NCI-H1436 treated with DMSO at 0.1 percent for 48 hours (cell line): ENCODE data around the gene ARID1B.

Experiments
- DNase-seq: peaks from one replicate; lab custom pipeline; 2025; lab: John Stamatoyannopoulos, UW

The ARID1B gene

DNA sequence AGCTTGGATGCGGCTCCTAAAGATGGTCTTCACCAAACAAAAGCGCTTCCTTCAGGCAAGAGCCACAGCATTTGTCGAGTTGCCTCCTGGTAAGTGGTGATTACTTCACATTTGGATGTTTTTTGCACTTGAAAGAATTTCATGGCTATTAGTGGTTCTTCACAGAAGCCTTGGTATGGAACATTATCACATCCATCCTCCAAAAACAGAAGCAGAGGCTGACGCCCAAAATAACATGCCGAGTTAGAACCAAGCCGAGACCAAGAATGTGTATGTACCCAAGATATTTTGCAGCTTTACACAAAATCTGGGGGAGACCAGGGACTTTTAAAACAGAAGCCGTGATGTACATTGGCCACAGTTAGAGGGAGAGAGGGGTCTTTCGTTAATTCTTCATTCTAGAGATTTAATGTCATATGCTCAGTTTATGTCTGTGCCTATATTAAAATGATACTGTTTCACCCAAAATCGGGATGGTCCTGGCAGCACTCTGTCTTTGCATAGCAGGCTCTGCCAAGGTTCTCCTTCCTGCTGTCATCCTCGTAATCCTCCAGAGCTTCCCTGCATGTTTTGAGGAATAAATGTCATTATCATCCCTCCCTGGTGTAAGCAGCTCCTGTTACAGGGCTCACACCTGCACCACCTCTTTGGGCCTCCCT is 436.9 kb downstream of the ARID1B start:
- DNase-seq: no peak

DNA sequence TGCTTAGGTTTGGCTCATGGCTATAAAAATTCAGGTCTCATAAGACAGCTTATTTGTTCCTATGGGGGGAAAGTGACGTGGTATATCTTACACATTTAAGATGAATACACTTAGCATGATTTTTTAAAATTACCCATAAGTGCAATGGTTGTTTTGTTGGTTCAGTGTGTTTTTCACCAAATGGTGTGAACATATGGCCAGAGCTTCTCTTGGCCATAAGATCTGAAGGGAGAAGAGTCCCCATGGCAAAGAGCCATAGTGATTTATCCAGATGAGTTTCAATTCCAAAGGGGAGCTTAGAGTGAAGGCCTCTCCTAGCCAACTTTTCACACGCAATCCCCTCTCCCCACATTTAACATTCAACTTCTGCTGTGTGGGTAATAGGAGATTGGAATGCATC is 438.5 kb downstream of the ARID1B start:
- DNase-seq: no peak

- no peak for DNase-seq
Measured at GRCh38 chr6:157216570-157216969, 439.4 kb downstream of the ARID1B start.

DNA sequence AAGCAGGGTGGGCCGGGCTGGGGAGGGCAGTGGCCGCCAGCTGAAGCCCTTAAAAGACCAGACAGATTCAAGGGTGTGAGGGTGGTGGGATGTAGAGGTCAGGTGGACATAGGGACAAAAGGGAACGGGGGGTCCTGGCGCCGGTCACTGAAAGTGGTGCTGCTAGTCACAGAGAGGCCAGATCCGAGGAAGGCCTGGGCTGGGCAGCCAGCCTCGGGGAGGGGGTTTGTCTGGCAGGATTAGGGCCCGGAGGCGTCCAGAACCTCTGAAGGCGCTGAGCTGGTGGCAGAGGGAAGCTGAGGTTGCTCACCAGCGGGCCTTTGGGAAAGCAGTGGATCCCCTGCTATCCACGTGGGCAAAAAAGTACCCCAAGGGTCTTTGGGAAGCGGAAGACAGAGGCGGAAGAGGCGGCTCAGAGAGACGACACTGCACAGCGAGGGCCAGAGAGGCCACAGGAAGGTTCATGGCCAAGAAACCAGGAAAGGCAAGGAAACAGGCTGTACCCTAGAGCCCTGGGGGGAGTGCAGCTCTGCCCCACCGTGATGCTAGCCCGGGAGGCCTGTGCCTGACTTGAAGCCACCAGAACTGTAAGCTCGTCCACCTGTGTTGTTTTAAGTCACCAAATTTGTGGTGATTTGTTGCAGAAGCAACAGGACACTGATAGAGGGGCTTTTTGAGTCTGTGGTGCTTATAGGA is 440.2 kb downstream of the ARID1B start:
- no peak for DNase-seq

- DNase-seq: no peak
Measured at GRCh38 chr6:157217894-157218370, 440.8 kb downstream of the ARID1B start.

- DNase-seq: no peak
Measured at GRCh38 chr6:157218371-157219198, 441.4 kb downstream of the ARID1B start.

GRCh38 chr6:157219201-157220200 is 442.3 kb downstream of the ARID1B start:
- DNase-seq: no peak

DNA sequence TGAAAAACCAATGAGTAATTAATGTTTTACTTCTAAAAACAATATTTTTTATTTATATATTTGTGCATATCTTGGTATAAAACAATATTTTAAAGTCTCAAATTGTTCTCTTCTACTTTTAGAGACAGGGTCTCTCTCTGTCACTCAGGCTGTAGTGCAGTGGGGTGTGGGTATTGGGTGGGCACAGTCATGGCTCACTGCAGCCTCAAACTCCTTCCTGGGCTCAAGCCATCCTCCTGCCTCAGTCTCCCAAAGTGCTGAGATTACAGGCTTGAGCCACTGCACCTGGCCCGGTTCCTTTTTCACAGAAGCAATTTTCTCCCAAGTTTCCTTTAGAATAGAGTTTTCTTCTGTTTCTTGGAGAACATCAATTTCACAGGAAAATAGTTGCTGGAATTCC is 443.3 kb downstream of the ARID1B start:
- DNase-seq: no peak

- no peak for DNase-seq
Measured at GRCh38 chr6:157221049-157221816, 444.1 kb downstream of the ARID1B start.

DNA sequence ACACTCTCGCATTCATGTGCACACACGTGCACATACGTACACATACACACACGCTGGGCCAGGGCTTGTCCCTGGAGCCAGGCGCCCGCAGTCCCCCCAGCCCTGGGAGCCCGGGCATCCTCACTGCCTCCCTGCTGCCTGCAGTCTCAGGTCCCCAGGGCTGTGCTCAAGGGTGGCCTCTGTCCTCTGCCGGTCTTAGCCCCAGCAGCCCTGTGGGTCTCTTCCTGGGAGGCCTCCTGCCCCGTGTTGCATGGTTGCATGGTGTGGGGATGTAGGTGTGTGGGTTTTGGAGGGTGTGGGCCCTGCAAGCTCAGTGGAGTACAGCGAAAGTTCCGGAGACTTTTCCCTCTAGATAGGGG is 444.6 kb downstream of the ARID1B start:
- DNase-seq: no peak

GRCh38 chr6:157222201-157222981 is 445.2 kb downstream of the ARID1B start:
- no peak for DNase-seq

DNA sequence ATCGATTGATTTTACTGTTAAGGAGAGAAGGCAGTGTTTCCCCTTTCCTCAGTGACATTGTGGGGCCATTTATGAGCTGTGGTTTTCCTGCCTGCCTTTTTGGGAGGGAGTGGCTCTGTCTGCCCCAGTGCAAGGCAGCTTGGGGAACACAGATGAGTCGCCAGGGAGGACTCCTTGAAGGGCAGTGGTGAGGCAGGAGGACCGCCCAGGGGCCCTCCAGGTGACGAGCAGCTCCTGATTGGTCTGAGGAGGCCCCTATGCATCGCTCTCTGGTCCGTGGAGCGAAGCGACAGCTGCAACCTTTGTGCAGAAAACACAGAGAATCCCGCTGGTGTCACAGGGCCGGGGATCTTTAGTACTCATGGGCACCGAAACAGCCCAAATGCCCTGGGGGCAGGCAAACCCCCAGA is 445.8 kb downstream of the ARID1B start:
- no peak for DNase-seq

GRCh38 chr6:157223511-157223910 is 446.3 kb downstream of the ARID1B start:
- DNase-seq: no peak

DNA sequence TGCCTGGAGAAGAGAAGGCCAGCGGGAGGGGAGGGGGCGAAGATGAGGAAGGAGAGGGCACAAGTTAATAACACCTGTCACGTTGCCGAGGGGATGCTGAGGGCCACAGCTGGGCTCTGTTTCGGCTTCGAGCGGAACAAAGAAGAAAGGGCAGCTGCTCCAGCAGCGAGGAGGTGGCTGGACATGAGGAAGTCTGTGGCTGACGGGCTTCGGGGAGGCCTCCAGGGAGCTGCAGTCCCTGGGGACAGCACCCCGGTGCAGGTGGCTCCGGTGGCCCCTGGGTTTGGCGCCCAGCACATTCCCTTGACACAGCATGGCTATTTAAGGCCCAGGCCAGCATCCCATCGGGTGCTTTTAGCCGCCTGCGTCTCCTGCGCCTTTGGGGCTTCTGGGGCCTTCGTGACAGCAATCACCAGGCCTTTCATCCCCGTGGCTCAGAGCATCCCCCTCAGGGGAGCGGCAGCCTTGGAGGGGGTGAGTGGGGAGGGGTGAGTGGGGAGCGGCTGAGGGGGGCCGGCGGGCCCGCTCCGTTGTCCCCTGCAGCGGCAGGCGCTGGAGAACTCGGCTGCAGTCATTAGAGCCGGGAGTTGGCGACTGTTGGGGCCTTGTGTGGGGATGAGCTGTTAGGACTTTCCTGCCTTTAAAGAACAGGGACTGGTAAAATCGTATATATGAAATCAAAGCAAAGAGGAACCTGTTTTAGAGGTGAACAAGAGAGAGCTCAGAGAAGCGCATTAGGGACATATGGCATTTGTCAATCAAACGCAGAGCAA is 447.2 kb downstream of the ARID1B start:
- no peak for DNase-seq

DNA sequence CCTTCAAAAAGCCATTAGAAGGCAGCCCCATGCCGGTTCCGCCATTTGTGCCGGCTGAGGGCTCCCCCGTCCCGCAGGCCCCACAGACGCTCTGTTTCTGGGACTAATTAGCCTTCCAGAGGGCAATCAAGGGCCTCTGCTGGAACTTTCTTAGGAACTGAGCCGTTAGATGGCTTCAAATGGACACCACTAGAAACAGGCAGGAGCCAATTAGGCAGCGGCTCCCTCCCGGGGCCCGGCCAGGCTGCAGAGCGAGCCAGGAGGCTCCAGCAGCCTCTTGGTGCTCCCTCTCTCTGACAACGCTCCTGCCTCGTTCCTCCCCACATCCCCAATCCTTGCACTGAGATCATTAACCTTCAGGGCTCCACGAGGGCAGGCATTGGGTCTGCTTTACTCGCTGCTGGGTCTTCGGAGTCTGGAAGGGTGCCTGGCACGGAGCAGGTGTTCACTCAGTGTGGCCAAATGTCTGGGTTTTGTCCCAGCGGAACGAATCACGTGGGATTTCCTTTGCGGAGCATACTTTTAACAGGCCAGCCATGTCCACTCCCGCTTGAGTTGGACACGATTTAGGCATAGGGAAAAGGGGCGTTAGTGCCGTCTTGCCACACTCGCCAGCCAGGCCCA is 447.9 kb downstream of the ARID1B start:
- DNase-seq: no peak

DNA sequence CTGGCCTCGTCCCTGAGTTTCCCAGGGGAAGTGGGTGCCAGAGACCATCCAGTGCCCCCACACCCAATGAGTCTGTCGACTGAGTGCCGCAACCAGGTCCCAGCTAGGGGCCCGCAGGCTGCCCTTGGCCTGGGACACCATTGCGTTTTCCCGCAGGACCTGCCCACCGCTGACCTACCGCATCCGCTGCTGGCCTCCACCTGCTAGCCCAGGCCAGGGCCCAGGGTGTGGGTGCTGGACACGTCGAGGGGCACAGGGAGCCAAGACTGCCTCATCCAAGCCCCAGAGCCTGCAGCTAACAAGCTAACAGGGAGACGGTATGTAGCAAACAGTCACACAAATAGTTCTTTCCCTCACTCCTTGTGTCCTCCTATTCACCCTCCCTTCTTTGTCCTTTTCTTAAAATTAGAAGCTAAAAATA is 448.4 kb downstream of the ARID1B start:
- no peak for DNase-seq

GRCh38 chr6:157226026-157226625 is 448.9 kb downstream of the ARID1B start:
- DNase-seq: no peak

DNA sequence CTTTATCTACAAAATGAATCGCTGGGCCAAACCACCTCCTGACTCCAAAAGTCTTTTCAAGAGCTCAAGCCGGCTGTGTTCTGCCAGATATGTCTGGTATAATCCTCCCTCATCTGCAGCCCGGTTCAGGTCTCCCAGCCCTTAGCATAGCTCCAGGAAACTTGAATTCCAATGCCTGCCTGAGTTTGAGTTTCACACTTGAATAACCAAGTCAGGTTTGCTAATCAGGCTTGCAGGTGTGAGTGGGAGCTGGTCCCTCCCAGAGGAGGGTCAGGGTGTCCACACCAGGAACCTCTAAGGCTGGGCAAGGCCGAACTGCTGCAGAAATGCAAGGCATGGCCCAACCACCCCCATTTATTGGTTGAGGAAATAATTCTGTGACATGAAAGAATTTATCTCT is 449.6 kb downstream of the ARID1B start:
- no peak for DNase-seq
